Measurements from ENCODE around the gene TNS4.

- TF ChIP-seq CTCF (IDR thresholded peaks at IDR 0.05) (no peak), POLR2A (IDR thresholded peaks at IDR 0.05) (no peak)
These were observed 39.8 kb upstream of the TNS4 start for GRCh38 chr17:40541060-40541872.

All from suprapubic skin (tissue), 3 donors.